Measurements from ENCODE around the gene LRRC8E.
"Not testable (repeated sequence)": the region's sequence is repeated elsewhere in the genome, so short reads cannot be mapped to it uniquely, and the experiment has no call there.

The LRRC8E gene

DNA sequence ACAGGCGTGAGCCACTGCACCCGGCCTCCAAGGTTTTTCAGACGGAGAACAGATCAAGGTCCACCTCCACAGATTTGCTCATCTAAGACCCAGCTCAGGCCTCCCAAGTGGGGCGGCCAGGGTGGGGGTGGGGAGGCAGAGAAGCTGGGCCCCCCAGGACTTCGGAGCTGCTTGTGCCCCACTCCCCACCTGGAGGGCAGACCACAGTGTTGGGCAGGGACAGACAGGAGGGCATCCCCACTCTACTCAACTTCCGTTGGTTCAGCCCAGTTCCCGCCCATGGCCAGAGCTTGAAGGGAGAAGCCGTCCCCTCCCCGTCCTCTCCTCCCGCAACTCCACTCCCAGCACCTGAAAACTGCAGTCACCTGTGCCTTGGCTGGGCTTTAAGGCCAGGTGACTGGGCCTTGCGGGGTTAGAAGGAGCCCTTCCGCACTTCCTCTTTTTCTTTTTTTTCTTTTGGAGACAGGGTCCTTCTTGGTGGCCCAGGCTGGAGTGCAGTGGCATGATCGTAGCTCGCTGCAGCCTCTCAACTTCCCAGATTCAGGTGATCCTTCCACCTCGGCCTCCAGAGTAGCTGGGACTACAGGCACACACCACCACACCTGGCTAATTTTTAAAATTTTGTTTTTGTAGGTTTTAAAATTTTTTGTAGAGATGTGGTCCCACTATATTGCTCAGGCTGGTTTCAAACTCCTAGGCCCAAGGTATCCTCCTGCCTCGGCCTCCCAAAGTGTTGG, 734 bp upstream of the LRRC8E start:
- no peak for DNase-seq (ENCODE audit: low spot score)

DNA sequence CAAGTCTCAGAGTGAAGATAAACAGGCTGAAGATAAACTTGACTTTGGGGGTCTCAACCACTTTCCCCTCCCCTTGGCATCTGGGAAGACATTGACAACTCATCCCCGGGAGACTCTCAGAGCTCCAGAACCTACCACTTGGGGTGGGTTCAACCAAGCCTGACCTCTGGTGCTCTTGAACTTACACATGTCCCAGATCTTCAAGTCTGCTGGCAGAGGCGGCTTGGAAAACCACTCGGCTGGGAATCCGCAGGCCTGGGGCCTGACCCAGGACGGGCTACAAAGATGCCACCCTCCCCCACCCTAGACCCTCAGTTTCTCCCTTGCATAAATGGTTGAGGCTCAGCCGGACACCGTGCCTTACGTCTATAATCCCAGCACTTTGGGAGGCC, 512 bp downstream of the LRRC8E start:
- no peak for DNase-seq (ENCODE audit: low spot score)

DNA sequence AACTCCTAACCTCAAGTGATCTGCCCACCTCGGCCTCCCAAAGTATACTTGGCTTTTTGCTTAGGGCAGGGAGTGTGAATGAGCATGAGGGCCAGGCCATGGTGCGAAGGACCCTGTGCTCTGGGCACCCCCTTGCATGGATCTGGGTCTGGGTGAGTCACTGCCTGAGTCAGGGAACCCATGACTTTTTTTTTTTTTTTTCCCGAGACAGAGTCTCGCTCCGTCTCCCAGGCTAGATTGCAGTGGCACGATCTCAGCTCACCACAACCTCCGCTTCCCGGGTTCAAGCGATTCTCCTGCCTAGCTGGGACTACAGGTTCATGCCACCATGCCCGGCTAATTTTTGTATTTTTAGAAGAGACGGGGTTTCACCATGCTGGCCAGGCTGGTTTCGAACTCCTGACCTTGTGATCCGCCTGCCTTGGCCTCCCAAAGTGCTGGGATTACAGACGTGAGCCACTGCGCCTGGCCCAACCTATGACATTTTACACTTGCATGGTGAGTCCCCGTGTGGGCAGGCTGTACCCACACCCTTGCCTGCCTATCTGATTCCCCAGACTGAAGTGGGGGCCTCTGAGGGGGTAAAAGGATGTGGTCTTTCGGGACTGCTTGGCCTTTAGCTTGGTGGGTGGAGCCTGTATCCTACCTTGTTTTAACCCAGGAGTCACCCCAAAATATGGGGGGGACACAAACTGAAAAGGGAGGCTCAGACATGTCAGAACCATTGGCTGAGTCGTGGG, 5.2 kb downstream of the LRRC8E start:
- DNase-seq (ENCODE audit: low spot score) = not testable (repeated sequence)

DNA sequence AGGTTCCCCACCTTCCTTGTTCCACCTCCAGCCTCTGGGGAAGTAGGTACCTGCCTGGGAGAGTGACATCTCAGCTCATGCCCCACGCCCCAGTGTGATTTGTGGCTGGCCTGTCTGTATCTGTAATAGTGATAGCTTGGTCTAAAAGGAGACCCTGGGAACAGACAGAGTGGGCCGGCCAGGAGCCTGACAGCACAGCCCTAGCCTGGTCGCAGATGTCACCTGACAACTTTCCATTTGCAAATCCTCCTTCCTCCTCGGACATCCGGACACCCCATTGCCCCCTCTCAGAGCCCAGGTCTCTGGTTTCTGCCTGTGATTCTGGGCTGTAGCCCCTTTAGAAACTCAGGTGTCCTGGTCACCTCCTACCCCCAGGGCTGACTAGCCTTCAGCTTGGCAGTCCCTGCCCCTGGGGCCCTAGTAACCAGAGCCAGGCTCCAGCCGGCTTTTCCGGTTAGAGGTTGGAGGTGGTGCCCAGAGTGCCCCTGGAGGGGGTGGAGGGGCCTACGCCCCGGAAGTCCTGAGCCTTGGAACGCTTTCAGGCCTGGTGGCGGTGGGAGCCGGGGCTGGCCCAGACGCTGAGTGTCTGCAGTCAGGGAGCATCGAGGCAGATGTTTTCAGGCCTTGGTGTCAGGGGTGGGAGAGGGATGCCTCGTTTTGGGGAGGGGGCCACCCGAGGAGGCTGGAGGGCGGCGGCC, 6.5 kb downstream of the LRRC8E start:
- DNase-seq (ENCODE audit: low spot score) = no peak

DNA sequence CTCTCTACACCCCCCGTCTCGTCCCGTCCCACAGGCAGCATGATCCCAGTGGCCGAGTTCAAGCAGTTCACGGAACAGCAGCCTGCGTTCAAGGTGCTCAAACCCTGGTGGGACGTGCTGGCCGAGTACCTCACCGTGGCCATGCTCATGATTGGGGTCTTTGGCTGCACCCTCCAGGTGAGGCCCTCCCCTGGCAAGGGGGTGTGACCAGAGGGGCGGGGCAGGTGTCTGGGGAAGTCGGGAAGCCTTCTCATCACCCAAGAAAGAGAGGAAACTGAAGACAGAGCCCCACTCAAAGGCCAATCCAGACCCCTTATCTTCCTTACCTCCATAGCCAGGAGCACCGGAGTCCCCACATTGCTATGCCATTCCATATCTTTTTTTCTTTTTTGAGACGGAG, 7.3 kb downstream of the LRRC8E start:
- no peak for DNase-seq (ENCODE audit: low spot score)

DNA sequence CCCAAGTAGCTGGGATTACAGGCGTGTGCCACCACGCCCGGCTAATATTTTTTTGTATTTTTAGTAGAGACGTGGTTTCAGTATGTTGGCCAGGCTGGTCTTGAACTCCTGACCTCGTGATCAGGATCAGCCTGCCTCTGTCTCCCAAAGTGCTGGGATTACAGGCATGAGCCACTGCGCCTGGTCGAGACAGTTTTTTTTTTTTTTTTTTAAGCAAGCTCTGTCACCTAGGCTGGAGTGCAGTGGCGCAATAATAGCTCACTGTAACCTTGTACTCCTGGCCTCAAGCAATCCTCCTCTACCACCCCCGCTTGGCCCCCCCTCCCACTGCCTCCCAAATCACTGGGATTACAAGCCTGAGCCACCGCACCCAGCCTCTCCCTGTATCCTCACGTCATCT, 9.0 kb downstream of the LRRC8E start:
- no peak for DNase-seq (ENCODE audit: low spot score)

DNA sequence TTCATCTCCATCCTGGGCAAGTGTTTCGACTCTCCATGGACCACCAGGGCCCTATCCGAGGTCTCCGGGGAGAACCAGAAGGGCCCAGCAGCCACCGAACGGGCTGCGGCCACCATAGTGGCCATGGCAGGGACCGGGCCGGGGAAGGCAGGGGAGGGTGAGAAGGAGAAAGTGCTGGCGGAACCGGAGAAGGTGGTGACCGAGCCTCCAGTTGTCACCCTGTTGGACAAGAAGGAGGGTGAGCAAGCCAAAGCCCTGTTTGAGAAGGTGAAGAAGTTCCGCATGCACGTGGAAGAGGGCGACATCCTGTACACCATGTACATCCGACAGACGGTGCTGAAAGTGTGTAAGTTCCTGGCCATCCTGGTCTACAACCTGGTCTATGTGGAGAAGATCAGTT, 10.7 kb downstream of the LRRC8E start:
- DNase-seq (ENCODE audit: low spot score) = no peak

DNA sequence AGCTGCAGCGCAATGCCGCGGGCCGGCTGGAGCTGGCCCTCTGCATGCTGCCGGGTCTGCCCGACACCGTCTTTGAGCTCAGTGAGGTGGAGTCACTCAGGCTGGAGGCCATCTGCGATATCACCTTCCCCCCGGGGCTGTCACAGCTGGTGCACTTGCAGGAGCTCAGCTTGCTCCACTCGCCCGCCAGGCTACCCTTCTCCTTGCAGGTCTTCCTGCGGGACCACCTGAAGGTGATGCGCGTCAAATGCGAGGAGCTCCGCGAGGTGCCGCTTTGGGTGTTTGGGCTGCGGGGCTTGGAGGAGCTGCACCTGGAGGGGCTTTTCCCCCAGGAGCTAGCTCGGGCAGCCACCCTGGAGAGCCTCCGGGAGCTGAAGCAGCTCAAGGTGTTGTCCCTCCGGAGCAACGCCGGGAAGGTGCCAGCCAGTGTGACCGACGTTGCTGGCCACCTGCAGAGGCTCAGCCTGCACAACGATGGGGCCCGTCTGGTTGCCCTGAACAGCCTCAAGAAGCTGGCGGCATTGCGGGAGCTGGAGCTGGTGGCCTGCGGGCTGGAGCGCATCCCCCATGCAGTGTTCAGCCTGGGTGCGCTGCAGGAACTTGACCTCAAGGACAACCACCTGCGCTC, 11.6 kb downstream of the LRRC8E start:
- DNase-seq (ENCODE audit: low spot score) = no peak

DNA sequence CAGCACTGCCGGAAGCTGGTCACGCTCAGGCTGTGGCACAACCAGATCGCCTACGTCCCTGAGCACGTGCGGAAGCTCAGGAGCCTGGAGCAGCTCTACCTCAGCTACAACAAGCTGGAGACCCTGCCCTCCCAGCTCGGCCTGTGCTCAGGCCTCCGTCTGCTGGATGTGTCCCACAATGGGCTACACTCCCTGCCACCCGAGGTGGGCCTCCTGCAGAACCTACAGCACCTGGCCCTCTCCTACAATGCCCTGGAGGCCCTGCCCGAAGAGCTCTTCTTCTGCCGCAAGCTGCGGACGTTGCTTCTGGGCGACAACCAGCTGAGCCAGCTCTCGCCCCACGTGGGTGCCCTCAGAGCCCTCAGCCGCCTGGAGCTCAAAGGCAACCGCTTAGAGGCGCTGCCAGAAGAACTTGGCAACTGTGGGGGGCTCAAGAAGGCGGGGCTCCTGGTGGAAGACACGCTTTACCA, 12.1 kb downstream of the LRRC8E start:
- no peak for DNase-seq (ENCODE audit: low spot score)

DNA sequence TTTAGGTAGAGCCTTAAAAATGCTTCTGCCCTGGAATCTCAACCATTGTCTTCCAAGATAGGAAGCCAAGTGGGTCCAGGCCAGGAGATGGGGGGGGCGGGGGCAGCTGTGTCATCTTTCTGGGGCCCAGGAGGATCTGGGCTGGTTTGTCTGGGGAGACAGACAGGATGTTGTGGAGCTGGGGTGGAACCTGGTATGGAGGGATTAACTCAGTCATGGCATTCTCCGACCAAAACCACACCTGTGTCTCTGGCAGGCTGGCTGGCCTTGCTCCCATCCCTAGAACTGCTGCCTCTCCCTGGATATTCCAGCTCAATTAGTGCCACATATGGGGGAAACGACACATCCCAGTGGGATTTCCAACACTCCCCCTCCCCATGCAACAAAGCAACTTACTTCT, 12.6 kb downstream of the LRRC8E start:
- DNase-seq (ENCODE audit: low spot score) = no peak

DNA sequence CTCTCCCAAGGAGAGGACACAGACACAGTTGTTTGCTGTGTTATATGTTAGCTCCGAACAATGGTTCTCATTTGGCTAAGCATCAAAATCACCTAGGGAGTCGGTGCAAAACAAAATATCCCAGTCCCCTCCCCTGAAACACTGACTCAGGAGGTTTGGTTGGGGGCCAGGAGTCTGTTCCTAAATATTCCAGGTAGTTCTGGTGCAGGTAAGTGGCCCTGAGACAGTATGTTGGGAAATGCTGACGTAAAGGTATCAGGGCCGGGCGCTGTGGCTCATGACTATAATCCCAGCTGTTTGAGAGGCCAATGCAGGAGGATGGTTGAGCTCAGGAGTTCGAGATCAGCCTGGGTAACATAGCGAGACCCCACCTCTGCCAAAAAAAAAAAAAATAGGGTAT, 13.0 kb downstream of the LRRC8E start:
- no peak for DNase-seq (ENCODE audit: low spot score)

DNA sequence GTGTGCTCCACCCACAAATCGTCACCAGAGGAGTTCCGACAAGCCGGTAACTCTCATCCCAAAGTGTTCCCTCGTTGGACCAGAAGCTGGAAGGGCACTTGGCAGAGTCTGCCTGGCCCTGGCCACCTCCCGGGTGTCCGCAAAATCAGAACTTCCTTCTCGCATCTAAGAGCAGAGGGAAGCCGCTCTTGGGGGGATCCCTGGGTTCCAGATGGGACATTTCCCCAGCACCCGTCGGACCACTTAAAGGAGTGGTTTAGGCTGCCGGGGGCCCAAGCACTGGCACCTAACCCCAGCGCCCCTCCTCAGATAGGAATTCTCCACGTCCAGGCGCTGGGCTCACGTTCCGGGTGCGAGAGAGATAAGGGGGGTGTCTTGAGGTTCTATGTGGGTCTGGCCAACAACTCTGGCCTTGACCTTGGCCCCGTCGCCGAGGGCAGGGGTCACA, 14.5 kb downstream of the LRRC8E start:
- no peak for DNase-seq (ENCODE audit: low spot score)

DNA sequence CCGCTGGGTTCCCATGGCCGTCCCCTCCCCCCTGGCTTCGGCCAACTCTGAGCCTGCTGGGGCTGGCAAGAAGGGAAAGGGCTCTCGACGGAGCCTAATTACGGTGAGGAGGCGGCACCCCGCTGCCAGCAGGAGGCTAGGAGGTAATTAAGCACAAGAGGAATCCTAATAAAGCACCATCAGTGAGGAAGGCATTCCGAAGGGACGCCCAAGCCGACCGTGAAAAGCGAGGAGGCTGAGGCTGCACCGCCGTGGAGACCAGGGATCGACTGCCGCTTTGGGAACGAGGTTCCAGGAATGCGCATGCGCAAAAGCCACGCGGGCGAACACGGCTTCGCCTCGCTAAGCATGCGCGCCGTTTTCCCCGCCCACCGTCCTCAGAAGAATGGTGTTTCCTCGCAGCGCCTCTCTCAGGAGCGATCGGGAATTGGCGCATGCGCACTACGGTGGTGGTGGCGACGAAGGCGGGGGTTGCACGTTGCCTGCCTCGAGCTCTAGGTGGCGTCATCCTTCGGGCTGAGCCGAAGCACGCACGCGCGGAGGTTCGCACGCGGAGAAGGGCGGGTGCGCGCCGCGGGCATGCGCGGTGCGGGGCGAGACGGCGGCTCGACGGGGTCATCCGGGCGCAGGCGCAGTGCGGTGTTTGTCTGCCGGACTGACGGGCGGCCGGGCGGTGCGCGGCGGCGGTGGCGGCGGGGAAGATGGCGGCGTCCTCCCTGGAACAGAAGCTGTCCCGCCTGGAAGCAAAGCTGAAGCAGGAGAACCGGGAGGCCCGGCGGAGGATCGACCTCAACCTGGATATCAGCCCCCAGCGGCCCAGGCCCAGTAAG, 15.1 kb downstream of the LRRC8E start, which contains the start of gene MAP2K7:
MAP2K7 (plus strand) TSS at position 634 of the 830 bp plus-strand sequence; CDS start at position 702, 68 bp downstream.
- peak; percentile 99 for DNase-seq (ENCODE audit: low spot score)

DNA sequence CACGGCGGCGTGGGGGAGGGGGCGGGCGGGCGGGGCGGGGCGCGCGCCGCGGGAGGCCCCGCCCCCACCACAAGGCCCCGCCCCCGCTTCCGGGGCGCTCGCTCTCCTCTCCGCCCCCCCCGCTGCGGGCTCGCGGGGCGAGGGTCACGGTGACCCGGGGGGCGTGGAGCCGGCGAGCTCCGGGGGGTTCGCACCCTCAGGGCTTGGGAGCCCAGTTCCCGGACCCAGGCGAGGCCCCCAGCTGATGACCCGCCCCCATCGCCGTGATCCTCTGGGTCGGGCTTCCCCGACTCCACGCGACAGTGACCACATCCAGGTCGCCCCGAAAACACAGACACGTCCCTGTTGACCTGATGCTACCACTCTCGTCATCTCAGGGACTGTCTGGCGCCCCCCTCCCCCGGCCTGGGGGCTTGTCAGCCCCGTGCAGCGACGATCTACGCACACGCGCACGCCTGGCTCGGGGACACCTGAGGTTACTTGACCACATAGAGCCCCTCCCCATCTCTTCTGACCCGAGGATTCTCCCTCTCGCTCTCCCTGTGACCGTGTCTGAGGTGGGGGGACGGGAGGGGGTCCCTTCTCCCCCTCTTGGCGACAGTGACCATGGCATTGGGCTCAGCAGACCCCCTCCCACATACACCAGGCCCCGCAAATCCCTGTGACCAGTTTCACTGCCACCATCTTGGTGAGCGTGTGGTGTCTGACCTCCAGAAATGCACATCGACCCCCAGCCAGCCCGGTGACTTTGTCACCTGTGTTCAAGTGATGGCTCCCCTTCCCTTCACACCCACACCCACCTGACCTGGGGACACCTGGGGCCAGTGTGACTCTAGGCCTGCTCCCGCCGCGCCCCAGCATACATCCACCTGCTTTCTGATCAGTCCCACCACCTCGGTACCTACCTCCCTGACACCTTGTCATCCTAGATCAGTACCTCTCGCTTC, 16.0 kb downstream of the LRRC8E start:
- no peak for DNase-seq (ENCODE audit: low spot score)

DNA sequence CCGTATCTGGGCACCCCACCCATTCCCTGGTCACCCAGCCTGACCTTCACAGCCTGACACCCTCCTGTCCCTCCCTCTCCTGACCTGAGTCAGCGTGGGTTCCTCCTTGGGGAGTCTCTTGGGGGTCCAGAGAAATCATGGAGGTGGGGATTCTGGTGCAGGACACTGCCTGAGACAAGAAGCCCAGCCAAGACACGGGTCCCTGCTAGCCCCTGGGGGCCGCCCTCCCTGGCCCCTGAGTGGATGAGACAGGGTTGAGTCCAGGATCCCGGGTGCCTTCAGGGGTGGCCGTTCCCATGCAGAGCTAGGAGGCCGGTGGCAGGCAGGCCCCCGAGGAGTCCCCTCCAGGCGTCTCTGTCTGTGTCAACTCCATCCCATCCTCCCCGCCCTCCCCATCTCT, 17.0 kb downstream of the LRRC8E start:
- DNase-seq (ENCODE audit: low spot score) = no peak

DNA sequence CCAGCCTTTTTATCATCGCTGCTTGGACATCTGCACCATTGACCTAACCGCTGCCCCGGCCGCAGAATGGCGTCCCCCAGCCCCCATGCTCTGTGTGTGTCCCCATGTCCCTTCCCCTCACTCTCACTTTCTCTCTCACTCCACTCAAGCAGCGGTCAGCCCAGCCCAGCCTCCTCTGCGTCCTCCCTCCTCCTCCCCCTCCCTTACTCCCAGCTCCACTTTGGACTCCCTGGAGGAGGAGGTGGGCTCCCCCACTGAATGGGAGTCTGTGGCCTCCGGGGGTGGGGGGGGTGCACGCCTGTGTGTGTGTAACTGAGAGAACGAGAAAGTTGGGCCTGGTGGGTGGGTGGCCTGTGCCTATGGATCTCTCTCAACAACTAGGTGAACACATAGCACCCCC, 17.5 kb downstream of the LRRC8E start:
- DNase-seq (ENCODE audit: low spot score) = no peak

DNA sequence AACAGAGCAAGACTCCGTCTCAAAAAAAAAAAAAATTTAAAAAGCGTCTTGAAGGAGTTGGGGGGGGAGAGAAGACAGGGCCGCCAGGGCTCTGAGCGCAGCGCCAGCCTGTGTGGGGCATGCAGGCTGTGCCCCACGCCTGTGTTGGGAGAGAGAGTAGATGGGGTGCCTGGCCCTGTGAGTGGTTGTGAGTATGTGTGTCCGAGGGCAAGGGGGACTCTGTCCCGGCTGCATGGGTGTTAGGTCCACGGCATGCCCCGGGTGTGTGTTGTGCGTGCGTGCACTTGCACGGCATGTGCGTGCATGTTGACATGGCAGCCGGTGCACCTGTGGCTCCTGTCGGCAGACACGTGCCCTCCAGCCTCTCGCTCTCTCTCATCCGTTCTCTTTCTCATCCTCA, 18.8 kb downstream of the LRRC8E start:
- no peak for DNase-seq (ENCODE audit: low spot score)

DNA sequence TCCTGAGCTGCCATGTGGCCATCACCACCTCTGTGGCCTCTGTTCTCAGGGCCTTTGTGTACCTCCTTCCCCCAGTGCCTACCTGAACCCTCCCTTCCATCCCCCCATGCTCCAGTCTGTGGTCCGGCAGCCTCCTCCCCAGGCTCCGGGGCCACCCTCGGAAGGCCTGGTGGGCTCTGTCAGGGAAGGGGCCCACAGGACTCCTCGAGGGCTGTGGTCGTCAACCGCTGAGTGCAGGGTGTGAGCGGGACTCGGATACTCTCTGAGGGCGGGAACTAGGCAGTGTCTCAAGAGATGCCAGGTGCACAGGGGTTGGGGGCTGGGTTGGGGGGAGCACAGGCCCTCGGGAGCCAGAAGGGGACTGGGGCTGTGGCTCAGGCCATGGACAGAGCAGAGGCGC, 19.2 kb downstream of the LRRC8E start:
- no peak for DNase-seq (ENCODE audit: low spot score)

DNA sequence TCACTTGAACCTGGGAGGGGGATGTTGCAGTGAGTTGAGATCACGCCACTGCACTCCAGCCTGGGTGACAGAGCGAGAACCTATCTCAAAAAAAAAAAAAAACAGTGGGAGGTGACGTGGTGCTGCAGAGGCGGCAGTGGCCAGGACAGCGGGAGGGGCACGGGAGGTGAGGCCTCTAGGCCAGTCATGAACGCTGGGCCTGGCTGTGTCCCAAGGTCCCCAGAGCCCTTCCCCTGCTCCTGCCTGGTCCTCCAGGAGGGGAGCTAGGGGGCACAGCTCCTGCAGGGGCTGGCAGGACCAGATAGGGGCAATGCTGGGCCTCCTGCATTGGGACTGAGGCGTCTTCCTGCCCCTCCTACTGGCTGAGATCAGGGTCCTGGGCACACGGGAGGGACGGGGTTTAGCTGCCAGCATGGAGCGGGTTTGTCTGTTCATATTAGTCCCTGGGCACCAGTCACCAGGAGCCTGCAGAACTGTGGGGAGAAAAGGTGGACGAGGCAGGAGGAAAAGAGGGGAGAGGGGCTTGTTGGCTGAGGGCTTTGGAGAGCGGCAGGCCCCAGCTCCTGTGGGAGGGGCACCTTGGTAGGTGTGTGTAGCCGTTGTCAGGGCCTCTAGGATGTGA, 19.9 kb downstream of the LRRC8E start:
- DNase-seq (ENCODE audit: low spot score) = no peak

Measured in globus pallidus (tissue), 1 donor.